D341Med (cell line): ENCODE measurements around the gene FGFRL1.

ENCODE experiments used
- DNase-seq: peaks from one replicate; pipeline ENCODE4 v3.0.0; 2012; ENCODE audit warnings: low spot score

Gene FGFRL1

GRCh38 chr4:1075809-1076699 lies 64.6 kb downstream of the FGFRL1 start:
- peak; percentile 30 for DNase-seq
